ENCODE data around the gene VPS8.

The VPS8 gene

GRCh38 chr3:184912163-184912562 is 100.2 kb downstream of the VPS8 start:
- no peaks in the 10 kb centered on the region for H3K9me3 ChIP-seq (ENCODE audit: control insufficient read depth, low read length)
- no peak overlapping the region for H2AFZ ChIP-seq
- no peaks in the 10 kb centered on the region for H3K4me1 ChIP-seq
- H3K27me3 ChIP-seq (ENCODE audit: control insufficient read depth, insufficient read depth, low read length): no peaks in the 10 kb centered on the region
- TF ChIP-seq CTCF (IDR thresholded peaks at IDR 0.05): no peak
- H3K36me3 ChIP-seq (ENCODE audit: control insufficient read depth, insufficient read depth, low read length): no peaks in the 10 kb centered on the region
- H3K27ac ChIP-seq: no peak overlapping the region
- no peak overlapping the region for H3K4me2 ChIP-seq (ENCODE audit: low read length)
- no peaks in the 10 kb centered on the region for H3K79me2 ChIP-seq
- H3K4me3 ChIP-seq (ENCODE audit: low read depth, low read length): no peak overlapping the region
- no peak overlapping the region for H3K9ac ChIP-seq

GRCh38 chr3:184914628-184915027 is 102.7 kb downstream of the VPS8 start:
- Histone ChIP-seq H3K4me1 (no peaks in the 10 kb centered on the region), H3K27ac (no peak overlapping the region), H3K4me2 (ENCODE audit: low read length) (no peak overlapping the region), H3K79me2 (no peaks in the 10 kb centered on the region), H3K27me3 (ENCODE audit: control insufficient read depth, insufficient read depth, low read length) (no peaks in the 10 kb centered on the region), H3K9me3 (ENCODE audit: control insufficient read depth, low read length) (no peaks in the 10 kb centered on the region), H3K9ac (no peak overlapping the region), H3K36me3 (ENCODE audit: control insufficient read depth, insufficient read depth, low read length) (no peaks in the 10 kb centered on the region), H3K4me3 (ENCODE audit: low read depth, low read length) (no peak overlapping the region), H2AFZ (no peak overlapping the region)
- no peak for TF ChIP-seq CTCF (IDR thresholded peaks at IDR 0.05)

GRCh38 chr3:184918750-184919149 is 106.8 kb downstream of the VPS8 start:
- Histone ChIP-seq H3K4me1 (no peaks in the 10 kb centered on the region), H3K4me3 (ENCODE audit: low read depth, low read length) (no peak overlapping the region), H3K36me3 (ENCODE audit: control insufficient read depth, insufficient read depth, low read length) (no peaks in the 10 kb centered on the region), H3K4me2 (ENCODE audit: low read length) (no peak overlapping the region), H3K9me3 (ENCODE audit: control insufficient read depth, low read length) (no peaks in the 10 kb centered on the region), H2AFZ (no peak overlapping the region), H3K27ac (no peak overlapping the region), H3K27me3 (ENCODE audit: control insufficient read depth, insufficient read depth, low read length) (no peaks in the 10 kb centered on the region), H3K79me2 (no peaks in the 10 kb centered on the region), H3K9ac (no peak overlapping the region)
- no peak for TF ChIP-seq CTCF (IDR thresholded peaks at IDR 0.05)

- no peak overlapping the region for H3K27ac ChIP-seq
- H3K4me3 ChIP-seq (ENCODE audit: low read depth, low read length): no peak overlapping the region
- H3K4me2 ChIP-seq (ENCODE audit: low read length): no peak overlapping the region
- no peaks in the 10 kb centered on the region for H3K36me3 ChIP-seq (ENCODE audit: control insufficient read depth, insufficient read depth, low read length)
- no peak for TF ChIP-seq CTCF (IDR thresholded peaks at IDR 0.05)
- no peaks in the 10 kb centered on the region for H3K27me3 ChIP-seq (ENCODE audit: control insufficient read depth, insufficient read depth, low read length)
- no peak overlapping the region for H2AFZ ChIP-seq
- H3K4me1 ChIP-seq: no peaks in the 10 kb centered on the region
- no peaks in the 10 kb centered on the region for H3K9me3 ChIP-seq (ENCODE audit: control insufficient read depth, low read length)
- no peaks in the 10 kb centered on the region for H3K79me2 ChIP-seq
- no peak overlapping the region for H3K9ac ChIP-seq
These were observed 107.7 kb downstream of the VPS8 start for GRCh38 chr3:184919651-184920050.

GRCh38 chr3:184924547-184924946 is 112.6 kb downstream of the VPS8 start:
- Histone ChIP-seq H3K36me3 (ENCODE audit: control insufficient read depth, insufficient read depth, low read length) (no peaks in the 10 kb centered on the region), H3K4me1 (no peaks in the 10 kb centered on the region), H3K9ac (no peak overlapping the region), H3K9me3 (ENCODE audit: control insufficient read depth, low read length) (no peaks in the 10 kb centered on the region), H2AFZ (no peak overlapping the region), H3K4me2 (ENCODE audit: low read length) (no peak overlapping the region), H3K4me3 (ENCODE audit: low read depth, low read length) (no peak overlapping the region), H3K27me3 (ENCODE audit: control insufficient read depth, insufficient read depth, low read length) (no peaks in the 10 kb centered on the region), H3K27ac (no peak overlapping the region), H3K79me2 (no peaks in the 10 kb centered on the region)
- TF ChIP-seq CTCF (IDR thresholded peaks at IDR 0.05): no peak
